Esophagus squamous epithelium (tissue), 5 donors: ENCODE data around the gene NLGN1. TPM values are rescaled to one million over a fixed set of nuclear protein-coding genes. Genes with fewer than 3 reads are reported as not detected.

ENCODE experiments used
- DNase-seq: peaks from one replicate; lab custom pipeline; 2025; lab: John Stamatoyannopoulos, UW
- H3K27ac ChIP-seq, 4 donors: fragments of 200-600 bp; sonication (generic); one replicate each; pipeline ENCODE4 v1.5.1; 2016 to 2019; ENCODE audit warnings: mild to moderate bottlenecking in 1 of 4
- H3K27me3 ChIP-seq, 4 donors: fragments of 200-600 bp; sonication (generic); 1 replicate in 3 of 4; 2 replicates in 1 of 4; pipeline versions ENCODE4 v1.5.1 to v1.6.0; 2017 to 2021; ENCODE audit warnings: antibody characterized with exemption in 1 of 4
- H3K36me3 ChIP-seq, 3 donors: fragments of 200-600 bp; sonication (generic); one replicate each; pipeline ENCODE4 v1.5.1; 2016 to 2019
- H3K4me1 ChIP-seq, 3 donors: fragments of 200-600 bp; sonication (generic); one replicate each; pipeline ENCODE4 v1.5.1; 2017 to 2019
- H3K4me3 ChIP-seq, 4 donors: fragments of 200-600 bp; sonication (generic); 1 replicate in 3 of 4; 2 replicates in 1 of 4; pipeline ENCODE4 v1.5.1; 2016 to 2019; ENCODE audit warnings: mild to moderate bottlenecking in 2 of 4, moderate library complexity in 1 of 4
- H3K9me3 ChIP-seq, 3 donors: fragments of 200-600 bp; sonication (generic); one replicate each; pipeline ENCODE4 v1.5.1; 2016 to 2019
- CTCF ChIP-seq, 6 experiments: fragments of 450-650 bp in 4 of 6; fragments of 200-600 bp in 2 of 6; sonication (generic) in 2 of 6; IDR thresholded peaks; one replicate each; pipeline ENCODE4 v1.5.1; 2016 to 2019; ENCODE audit warnings: antibody characterized with exemption in 6 of 6, mild to moderate bottlenecking in 4 of 6, moderate library complexity in 4 of 6
- POLR2A ChIP-seq, 4 donors: fragments of 450-650 bp; IDR thresholded peaks; one replicate each; pipeline ENCODE4 v1.6.1; 2017; ENCODE audit warnings: antibody characterized with exemption in 4 of 4, mild to moderate bottlenecking in 4 of 4, moderate library complexity in 3 of 4
- WGBS, 2 donors: methylation state at CpG; one replicate each; pipeline ENCODE4 v1.1.5; 2018; 5-methylcytosine and 5-hydroxymethylcytosine counted together
- intact Hi-C: fragments of 100-400 bp; cut with DNase I; formaldehyde crosslinking; loops from one replicate; pipeline ENCODE4 v1.15.0; 2022
- total RNA-seq, 4 donors: library from RNA; depleted of rRNA; stranded (reverse); fragments of >200 nt; gene quantifications; one replicate each; pipeline ENCODE4 v1.1.0, GENCODE V29; 2016
- donor health status: DM: yes; HTN: yes; CAD: no.

Gene NLGN1
- total RNA-seq, 4 donors from 2014 or later: 0.34 to 12.6 (median 2.9) TPM

- H3K27ac ChIP-seq: no peak overlapping the region
- no peaks in the 10 kb centered on the region for H3K4me1 ChIP-seq
- no peaks in the 10 kb centered on the region for H3K36me3 ChIP-seq
- 43 to 50% methylated on average over 1 of the region's 1 CpG for WGBS, 2 donors
- no peaks in the 10 kb centered on the region for H3K27me3 ChIP-seq
- no peak overlapping the region for H3K4me3 ChIP-seq
- TF ChIP-seq CTCF (IDR thresholded peaks at IDR 0.05): no peak
- no peak for TF ChIP-seq POLR2A (IDR thresholded peaks at IDR 0.05)
- H3K9me3 ChIP-seq: no peaks in the 10 kb centered on the region
- intact Hi-C loops: no loop called here
- DNase-seq: no peak
These were observed 278.6 kb downstream of the NLGN1 start for GRCh38 chr3:173676094-173676493.

DNA sequence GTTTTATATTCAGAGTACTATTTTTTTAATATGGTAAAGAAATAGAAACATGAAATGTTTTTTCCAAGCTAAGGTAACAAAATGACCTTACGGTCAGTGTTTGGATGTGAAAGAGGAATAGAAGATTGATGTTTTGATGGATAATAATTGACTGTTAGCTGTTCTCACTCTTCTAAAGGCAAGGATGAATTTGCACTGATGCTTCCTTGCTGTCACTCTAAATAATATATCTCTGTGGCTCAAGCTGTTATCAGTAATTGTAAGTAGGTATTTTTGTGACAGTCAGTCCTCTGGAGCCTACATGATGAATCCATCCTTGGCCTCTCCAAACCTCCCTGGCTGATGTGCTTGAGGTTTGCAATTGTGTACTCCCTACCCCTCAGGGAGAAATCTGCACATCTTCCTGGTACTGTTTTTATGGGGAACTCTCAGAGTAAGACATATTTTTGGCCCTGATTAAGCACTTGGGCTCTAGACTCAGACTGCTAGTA is 283.7 kb downstream of the NLGN1 start:
- DNase-seq: no peak
- WGBS, 2 donors: 100% methylated on average over 1 of the region's 1 CpG
- intact Hi-C loops: no loop called here

GRCh38 chr3:173685456-173685855 is 287.9 kb downstream of the NLGN1 start:
- Histone ChIP-seq H3K9me3 (no peaks in the 10 kb centered on the region), H3K36me3 (no peaks in the 10 kb centered on the region), H3K4me1 (no peaks in the 10 kb centered on the region), H3K27me3 (no peaks in the 10 kb centered on the region), H3K27ac (no peak overlapping the region), H3K4me3 (no peak overlapping the region)
- DNase-seq: no peak
- intact Hi-C loops: no loop called here
- no peak for TF ChIP-seq POLR2A (IDR thresholded peaks at IDR 0.05)
- no peak for TF ChIP-seq CTCF (IDR thresholded peaks at IDR 0.05)
- WGBS, 2 donors: 79 to 86% methylated on average over 2 of the region's 2 CpGs

More for the DNA sequence above, 283.7 kb downstream of the NLGN1 start:
- Histone ChIP-seq H3K27me3 (no peaks in the 10 kb centered on the region), H3K36me3 (no peaks in the 10 kb centered on the region), H3K9me3 (no peaks in the 10 kb centered on the region), H3K4me1 (no peaks in the 10 kb centered on the region), H3K27ac (no peak overlapping the region), H3K4me3 (no peak overlapping the region)
- TF ChIP-seq CTCF (IDR thresholded peaks at IDR 0.05): no peak
- no peak for TF ChIP-seq POLR2A (IDR thresholded peaks at IDR 0.05)

GRCh38 chr3:173688216-173688842 is 290.8 kb downstream of the NLGN1 start:
- Histone ChIP-seq H3K36me3 (no peaks in the 10 kb centered on the region), H3K4me3 (no peak overlapping the region), H3K27me3 (no peaks in the 10 kb centered on the region), H3K9me3 (no peaks in the 10 kb centered on the region), H3K27ac (no peak overlapping the region), H3K4me1 (no peaks in the 10 kb centered on the region)
- TF ChIP-seq POLR2A (IDR thresholded peaks at IDR 0.05): no peak
- TF ChIP-seq CTCF (IDR thresholded peaks at IDR 0.05): no peak
- intact Hi-C loops: no loop called here
- 77 to 79% methylated on average over 4 of the region's 4 CpGs for WGBS, 2 donors
- DNase-seq: no peak

DNA sequence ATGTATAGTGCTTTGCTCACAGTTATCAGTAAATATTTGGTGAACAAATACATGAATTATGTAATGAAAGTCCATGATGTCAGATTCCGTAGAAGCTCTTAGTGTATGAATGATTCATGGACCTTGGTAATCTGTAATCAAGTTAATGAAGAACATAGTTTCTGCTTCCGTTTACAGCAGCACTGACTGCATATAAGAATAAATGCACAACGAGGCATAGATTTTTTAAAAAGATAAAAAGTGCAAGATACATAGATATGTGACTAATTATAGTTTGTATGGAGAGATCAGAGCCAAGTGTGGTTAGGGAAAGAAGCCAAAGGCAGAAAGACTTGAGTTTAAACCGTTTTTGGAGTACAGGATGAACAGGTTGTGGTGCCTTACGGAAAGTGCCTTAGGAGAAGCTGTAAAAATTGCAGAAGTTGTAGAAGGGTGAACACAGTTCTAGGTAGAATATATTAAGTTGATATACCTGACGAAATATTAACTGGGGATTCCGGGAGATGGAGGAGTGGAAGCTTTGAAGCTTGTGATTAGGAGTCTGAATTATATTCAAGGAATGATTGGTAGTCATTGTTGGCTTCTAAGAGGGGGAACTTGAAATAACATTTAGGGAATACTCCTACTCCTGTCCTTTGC is 293.1 kb downstream of the NLGN1 start:
- Histone ChIP-seq H3K27ac (no peak overlapping the region), H3K4me3 (no peak overlapping the region), H3K9me3 (no peaks in the 10 kb centered on the region), H3K4me1 (no peaks in the 10 kb centered on the region), H3K36me3 (no peaks in the 10 kb centered on the region), H3K27me3 (no peaks in the 10 kb centered on the region)
- TF ChIP-seq POLR2A (IDR thresholded peaks at IDR 0.05) (no peak), CTCF (IDR thresholded peaks at IDR 0.05) (no peak)
- DNase-seq: no peak
- 44 to 46% methylated on average over 7 of the region's 7 CpGs for WGBS, 2 donors
- intact Hi-C loops: no loop called here
